WI38 (cell line): ENCODE measurements around the gene QSOX1.

Experiments used
- H3K4me3 ChIP-seq: 2 replicates; pipeline ENCODE4 v1.5.1; 2011; ENCODE audit warnings: low read depth, mild to moderate bottlenecking, control low read depth, low read length
- CTCF ChIP-seq: IDR thresholded peaks from 2 replicates; pipeline ENCODE4 v1.5.1; 2012; ENCODE audit warnings: low read depth, mild to moderate bottlenecking, control low read depth, low read length

QSOX1 gene

GRCh38 chr1:180249725-180250498 lies 95.2 kb downstream of the QSOX1 start:
- no peak for TF ChIP-seq CTCF
- H3K4me3 ChIP-seq = no peak overlapping the region

GRCh38 chr1:180250499-180250770 lies 95.8 kb downstream of the QSOX1 start:
- H3K4me3 ChIP-seq = no peak overlapping the region
- no peak for TF ChIP-seq CTCF

- TF ChIP-seq CTCF = no peak
- no peak overlapping the region for H3K4me3 ChIP-seq
Measured at GRCh38 chr1:180250883-180251509, 96.3 kb downstream of the QSOX1 start.

GRCh38 chr1:180251526-180252305 lies 97.0 kb downstream of the QSOX1 start:
- no peak for TF ChIP-seq CTCF
- H3K4me3 ChIP-seq = no peak overlapping the region

GRCh38 chr1:180252638-180253536 lies 98.2 kb downstream of the QSOX1 start:
- H3K4me3 ChIP-seq = no peak overlapping the region
- TF ChIP-seq CTCF = peak; percentile 88
